Prostate gland (tissue), 2 donors: Measurements from ENCODE around the gene ATXN7. TPM values are rescaled to one million over a fixed set of nuclear protein-coding genes. Genes with fewer than 3 reads are reported as not detected.

Experiments
- DNase-seq: peaks from one replicate; pipeline ENCODE4 v3.0.0-alpha.2; 2019; ENCODE audit warnings: low spot score
- H3K27ac ChIP-seq, 2 donors: fragments of 200-600 bp; sonication (generic); 2 replicates each; pipeline ENCODE4 v1.5.1; 2017 to 2019
- H3K27me3 ChIP-seq: fragments of 200-600 bp; sonication (generic); replicated peaks from 2 replicates; pipeline ENCODE4 v1.5.1; 2019; ENCODE audit not compliant: insufficient read depth
- H3K36me3 ChIP-seq, 2 donors: fragments of 200-600 bp; sonication (generic); 1 replicate in 1 of 2; 2 replicates in 1 of 2; pipeline versions ENCODE4 v1.5.1 to v1.8.1; 2017 to 2019
- H3K4me1 ChIP-seq: fragments of 200-600 bp; sonication (generic); replicated peaks from 2 replicates; pipeline ENCODE4 v1.5.1; 2019
- H3K4me3 ChIP-seq, 2 donors: fragments of 200-600 bp; sonication (generic); 2 replicates each; pipeline ENCODE4 v1.5.1; 2017 to 2019
- H3K9me3 ChIP-seq: fragments of 200-600 bp; sonication (generic); 2 replicates; pipeline ENCODE4 v1.5.1; 2017
- CTCF ChIP-seq, 4 experiments: fragments of 200-600 bp in 2 of 4; fragments of 450-650 bp in 2 of 4; sonication (generic) in 2 of 4; IDR thresholded peaks; 1 replicate in 3 of 4; 2 replicates in 1 of 4; pipeline ENCODE4 v1.5.1; 2016 to 2019; ENCODE audit warnings: antibody characterized with exemption in 4 of 4, mild to moderate bottlenecking in 2 of 4, moderate library complexity in 2 of 4
- POLR2A ChIP-seq: fragments of 450-650 bp; IDR thresholded peaks from one replicate; pipeline ENCODE4 v1.6.1; 2016; ENCODE audit warnings: antibody characterized with exemption, mild to moderate bottlenecking
- POLR2AphosphoS5 ChIP-seq: sonication (generic); formaldehyde crosslinking; IDR thresholded peaks from one replicate; pipeline ENCODE4 v1.6.1; 2017; ENCODE audit warnings: antibody characterized with exemption
- WGBS: methylation state at CpG from one replicate; pipeline ENCODE4 v1.1.5; 2018; 5-methylcytosine and 5-hydroxymethylcytosine counted together
- intact Hi-C: fragments of 100-400 bp; cut with DNase I; formaldehyde crosslinking; loops from one replicate; pipeline ENCODE4 v1.14.2; 2022
- total RNA-seq, 2 donors: library from RNA; depleted of rRNA; stranded (reverse); fragments of >200 nt; gene quantifications; one replicate each; pipeline ENCODE4 v1.1.0, GENCODE V29; 2016

The ATXN7 gene
- total RNA-seq, 2 donors from 2014 or later: 18.0 to 30.8 TPM

GRCh38 chr3:63896332-63897030, 32.8 kb downstream of the ATXN7 start:
- intact Hi-C loops: no loop called here
- WGBS: 63% methylated on average over 1 of the region's 1 CpG
- H3K27me3 ChIP-seq: no peaks in the 10 kb centered on the region

GRCh38 chr3:63900010-63900409, 36.3 kb downstream of the ATXN7 start:
- Histone ChIP-seq H3K9me3 (no peaks in the 10 kb centered on the region), H3K36me3 (no peaks in the 10 kb centered on the region), H3K27ac (no peak overlapping the region), H3K4me1 (peaks cover 2% of the 10 kb centered on the region), H3K27me3 (no peaks in the 10 kb centered on the region), H3K4me3 (no peak overlapping the region)
- TF ChIP-seq CTCF (IDR thresholded peaks at IDR 0.05): no peak
- no peak for TF ChIP-seq POLR2A
- TF ChIP-seq POLR2AphosphoS5: no peak
- WGBS: 91% methylated on average over 5 of the region's 5 CpGs
- intact Hi-C loops: no loop called here
- DNase-seq: no peak

More at GRCh38 chr3:63896332-63897030, 32.8 kb downstream of the ATXN7 start:
- Histone ChIP-seq H3K36me3 (no peaks in the 10 kb centered on the region), H3K4me1 (peaks cover 2% of the 10 kb centered on the region), H3K4me3 (no peak overlapping the region), H3K9me3 (no peaks in the 10 kb centered on the region), H3K27ac (no peak overlapping the region)
- TF ChIP-seq POLR2A (no peak), POLR2AphosphoS5 (no peak), CTCF (IDR thresholded peaks at IDR 0.05) (no peak)
- DNase-seq: no peak

GRCh38 chr3:63900459-63900858, 36.8 kb downstream of the ATXN7 start:
- no peaks in the 10 kb centered on the region for H3K36me3 ChIP-seq
- H3K4me1 ChIP-seq: peaks cover 2% of the 10 kb centered on the region
- TF ChIP-seq POLR2AphosphoS5 (no peak), POLR2A (no peak), CTCF (IDR thresholded peaks at IDR 0.05) (no peak)
- no peak overlapping the region for H3K27ac ChIP-seq
- no peak for DNase-seq
- intact Hi-C loops: no loop called here
- no peaks in the 10 kb centered on the region for H3K27me3 ChIP-seq
- H3K4me3 ChIP-seq: no peak overlapping the region
- H3K9me3 ChIP-seq: no peaks in the 10 kb centered on the region
- WGBS: 35% methylated on average over 2 of the region's 2 CpGs

GRCh38 chr3:63905731-63906620, 42.3 kb downstream of the ATXN7 start:
- Histone ChIP-seq H3K27ac (no peak overlapping the region), H3K36me3 (no peaks in the 10 kb centered on the region), H3K4me1 (no peaks in the 10 kb centered on the region), H3K27me3 (no peaks in the 10 kb centered on the region), H3K4me3 (no peak overlapping the region), H3K9me3 (no peaks in the 10 kb centered on the region)
- 89% methylated on average over 4 of the region's 4 CpGs for WGBS
- TF ChIP-seq POLR2AphosphoS5: no peak
- no peak for TF ChIP-seq CTCF (IDR thresholded peaks at IDR 0.05)
- TF ChIP-seq POLR2A: no peak
- intact Hi-C loops: no loop called here
- DNase-seq: no peak
